CD14-positive monocyte (primary cell): ENCODE data around the gene OTOS. TPM values are rescaled to one million over a fixed set of nuclear protein-coding genes. Genes with fewer than 3 reads are reported as not detected.

Experiments
- DNase-seq, 3 donors: peaks; one replicate each; pipeline ENCODE4 v3.0.0-alpha.2; 2011 to 2022
- H2AFZ ChIP-seq: 2 replicates; pipeline ENCODE4 v1.6.0; 2012; ENCODE audit warnings: mild to moderate bottlenecking, low read depth, low read length, inconsistent platforms; ENCODE audit not compliant: insufficient read depth, poor library complexity, severe bottlenecking
- H3K27ac ChIP-seq, 2 donors: 1 replicate in 1 of 2; 2 replicates in 1 of 2; pipeline ENCODE4 v1.5.1; 2012 to 2013; ENCODE audit warnings: low read length in 2 of 2, control low read depth in 1 of 2, inconsistent platforms in 1 of 2, low read depth in 1 of 2, mild to moderate bottlenecking in 1 of 2
- H3K27me3 ChIP-seq, 2 donors: one replicate each; pipeline versions ENCODE4 v1.6.0 to v1.6.1; 2011 to 2013; ENCODE audit warnings: low read length in 2 of 2; ENCODE audit not compliant: control insufficient read depth in 2 of 2, insufficient read depth in 2 of 2
- H3K36me3 ChIP-seq, 2 donors: replicated peaks in 1 of 2; 1 replicate in 1 of 2; 2 replicates in 1 of 2; pipeline versions ENCODE4 v1.5.1 to v1.6.1; 2012 to 2013; ENCODE audit warnings: low read length in 2 of 2, control low read depth in 1 of 2, inconsistent platforms in 1 of 2, mild to moderate bottlenecking in 1 of 2; ENCODE audit not compliant: insufficient read depth in 2 of 2, control insufficient read depth in 1 of 2
- H3K4me1 ChIP-seq, 2 donors: 1 replicate in 1 of 2; 2 replicates in 1 of 2; pipeline versions ENCODE4 v1.5.1 to v1.6.1; 2012 to 2013; ENCODE audit warnings: low read length in 2 of 2, control low read depth in 1 of 2, inconsistent platforms in 1 of 2, mild to moderate bottlenecking in 1 of 2, moderate library complexity in 1 of 2; ENCODE audit not compliant: insufficient read depth in 2 of 2, control insufficient read depth in 1 of 2
- H3K4me2 ChIP-seq: replicated peaks from 2 replicates; pipeline ENCODE3; 2012; ENCODE audit warnings: low read length, moderate library complexity, mild to moderate bottlenecking; ENCODE audit not compliant: poor library complexity, severe bottlenecking; ENCODE audit errors: extremely low read depth
- H3K4me3 ChIP-seq, 3 experiments: fragments of 200-600 bp in 1 of 3; sonication (generic) in 1 of 3; replicated peaks in 1 of 3; 1 replicate in 2 of 3; 2 replicates in 1 of 3; pipeline ENCODE4 v1.5.1; 2011 to 2013; ENCODE audit warnings: low read length in 3 of 3, mild to moderate bottlenecking in 3 of 3, control low read depth in 2 of 3, low read depth in 2 of 3, inconsistent platforms in 1 of 3, moderate library complexity in 1 of 3
- H3K79me2 ChIP-seq: 2 replicates; pipeline ENCODE4 v1.6.0; 2012; ENCODE audit warnings: mild to moderate bottlenecking, control low read depth, inconsistent platforms, low read length, moderate library complexity; ENCODE audit not compliant: insufficient read depth
- H3K9ac ChIP-seq: 2 replicates; pipeline ENCODE4 v1.6.0; 2017; ENCODE audit warnings: low read length, mild to moderate bottlenecking; ENCODE audit not compliant: insufficient read depth, poor library complexity, severe bottlenecking
- H3K9me3 ChIP-seq, 2 donors: replicated peaks in 1 of 2; 1 replicate in 1 of 2; 2 replicates in 1 of 2; pipeline versions ENCODE4 v1.5.1 to v1.6.1; 2012 to 2013; ENCODE audit warnings: low read length in 2 of 2, control low read depth in 1 of 2; ENCODE audit not compliant: control insufficient read depth in 1 of 2, insufficient read depth in 1 of 2
- H4K20me1 ChIP-seq: 2 replicates; pipeline ENCODE4 v1.6.0; 2012; ENCODE audit warnings: mild to moderate bottlenecking, low read length, control low read depth, moderate library complexity; ENCODE audit not compliant: insufficient read depth
- H3K27ac Mint-ChIP-seq, 7 donors: one replicate each; pipeline ENCODE4 v1.8.0; 2020; ENCODE audit warnings: mild to moderate bottlenecking in 7 of 7, mixed read lengths in 7 of 7, moderate library complexity in 6 of 7, inconsistent platforms in 2 of 7
- H3K27me3 Mint-ChIP-seq, 3 donors: one replicate each; pipeline ENCODE4 v1.8.0; 2021 to 2022; ENCODE audit warnings: low read depth in 3 of 3, mild to moderate bottlenecking in 3 of 3, mixed read lengths in 3 of 3, moderate library complexity in 3 of 3, inconsistent platforms in 1 of 3
- H3K36me3 Mint-ChIP-seq, 2 donors: one replicate each; pipeline ENCODE4 v1.8.0; 2020; ENCODE audit warnings: mixed read lengths in 2 of 2, inconsistent platforms in 1 of 2, mild to moderate bottlenecking in 1 of 2
- H3K4me1 Mint-ChIP-seq: one replicate; pipeline ENCODE4 v1.8.0; 2020; ENCODE audit warnings: mild to moderate bottlenecking, mixed read lengths
- H3K4me3 Mint-ChIP-seq, 2 donors: one replicate each; pipeline ENCODE4 v1.8.0; 2020; ENCODE audit warnings: mild to moderate bottlenecking in 2 of 2, mixed read lengths in 2 of 2, moderate library complexity in 1 of 2
- H3K9me3 Mint-ChIP-seq, 7 donors: one replicate each; pipeline ENCODE4 v1.8.0; 2020 to 2022; ENCODE audit warnings: mixed read lengths in 7 of 7, mild to moderate bottlenecking in 6 of 7, moderate library complexity in 6 of 7, inconsistent platforms in 2 of 7
- CTCF ChIP-seq: fragments of 200-600 bp; IDR thresholded peaks from one replicate; pipeline ENCODE4 v1.8.0; 2022; ENCODE audit warnings: antibody characterized with exemption, mild to moderate bottlenecking
- WGBS: methylation state at CpG from one replicate; pipeline ENCODE4 v1.1.5; 2013; ENCODE audit warnings: missing lambda C conversion rate; ENCODE audit not compliant: insufficient coverage; 5-methylcytosine and 5-hydroxymethylcytosine counted together
- intact Hi-C, 2 donors: fragments of 100-400 bp; cut with micrococcal nuclease; formaldehyde crosslinking; loops; one replicate each; pipeline versions ENCODE4 v1.15.0 to v1.15.1; 2023
- polyA plus RNA-seq, 3 donors: library from polyadenylated mRNA; depleted of rRNA in 1 of 3; unstranded in 2 of 3; stranded (reverse) in 1 of 3; fragments of 300-500 nt in 2 of 3; fragments of >200 nt in 1 of 3; fragmentation: Illumina TruSeq in 2 of 3; gene quantifications; 1 replicate in 2 of 3; 2 replicates in 1 of 3; pipeline ENCODE4 v1.2.3, GENCODE V29; 2012 to 2021

OTOS gene
- polyA plus RNA-seq, 3 donors = not detected

- Mint-ChIP-seq H3K36me3 (no peaks in the 10 kb centered on the region), H3K4me3 (no peak overlapping the region), H3K27ac (no peak overlapping the region), H3K27me3 (peaks cover 7 to 18% (median 10%) of the 10 kb centered on the region in 3 donors), H3K9me3 (peaks cover 0 to 3% (median 0%) of the 10 kb centered on the region in 7 donors), H3K4me1 (no peaks in the 10 kb centered on the region)
- Histone ChIP-seq H2AFZ (no peak overlapping the region), H3K9me3 (no peaks in the 10 kb centered on the region), H4K20me1 (no peaks in the 10 kb centered on the region), H3K4me2 (no peak overlapping the region), H3K4me1 (no peaks in the 10 kb centered on the region), H3K36me3 (no peaks in the 10 kb centered on the region), H3K27ac (no peak overlapping the region), H3K79me2 (no peaks in the 10 kb centered on the region), H3K9ac (no peak overlapping the region), H3K27me3 (no peaks in the 10 kb centered on the region), H3K4me3 (no peak overlapping the region)
- WGBS = 63% methylated on average over 2 of the region's 5 CpGs
- no peak for TF ChIP-seq CTCF
- intact Hi-C loops = no loop called here
- DNase-seq = no peak
These were observed 41.5 kb upstream of the OTOS start for GRCh38 chr2:240182001-240182400.

GRCh38 chr2:240179941-240180666 lies 39.6 kb upstream of the OTOS start:
- Histone ChIP-seq H3K4me2 (no peak overlapping the region), H3K27ac (no peak overlapping the region), H3K36me3 (no peaks in the 10 kb centered on the region), H3K9ac (no peak overlapping the region), H3K27me3 (no peaks in the 10 kb centered on the region), H3K9me3 (no peaks in the 10 kb centered on the region), H3K4me1 (no peaks in the 10 kb centered on the region), H3K79me2 (no peaks in the 10 kb centered on the region), H3K4me3 (no peak overlapping the region), H2AFZ (no peak overlapping the region), H4K20me1 (no peaks in the 10 kb centered on the region)
- H3K36me3 Mint-ChIP-seq = no peaks in the 10 kb centered on the region
- H3K27me3 Mint-ChIP-seq = peaks cover 10 to 22% (median 11%) of the 10 kb centered on the region in 3 donors
- no peak overlapping the region for H3K4me3 Mint-ChIP-seq
- 76% methylated on average over 5 of the region's 8 CpGs for WGBS
- no peak overlapping the region for H3K27ac Mint-ChIP-seq
- no peak for DNase-seq
- TF ChIP-seq CTCF = no peak
- H3K4me1 Mint-ChIP-seq = no peaks in the 10 kb centered on the region
- intact Hi-C loops = no loop called here
- H3K9me3 Mint-ChIP-seq = peaks cover 0 to 2% (median 0%) of the 10 kb centered on the region in 7 donors
